Uterine smooth muscle cell (primary cell): Measurements from ENCODE around the gene HOXA11. TPM values are rescaled to one million over a fixed set of nuclear protein-coding genes. Genes with fewer than 3 reads are reported as not detected.

ENCODE experiments used
- total RNA-seq: library from RNA; depleted of rRNA; stranded (reverse); fragments of >200 nt; gene quantifications from 2 replicates; pipeline ENCODE4 v1.2.3, GENCODE V29; 2014

HOXA11 gene
- total RNA-seq, result 12.4 and 17.5 TPM in 2 replicates

GRCh38 chr7:27185013-27185853 is at the start of gene HOXA11:
Gene HOXA11 (minus strand): TSS chr7:27185232. CDS start chr7:27185144, 88 bp downstream.

GRCh38 chr7:27199849-27200760 is 15.1 kb upstream of the HOXA11 start, which contains the start of gene HOXA13:
Gene HOXA13 (minus strand): TSS chr7:27200091. CDS start chr7:27200077, 14 bp downstream.

GRCh38 chr7:27173956-27174873 is 10.8 kb downstream of the HOXA11 start, which contains the start of gene HOXA10:
Gene HOXA10 (minus strand): TSS chr7:27174320. CDS start chr7:27174306, 14 bp downstream.

GRCh38 chr7:27165089-27165995 is 19.7 kb downstream of the HOXA11 start, which contains the start of gene HOXA9:
Gene HOXA9 (minus strand): TSS chr7:27165537. CDS start chr7:27165457, 80 bp downstream.

GRCh38 chr7:27156508-27156898 is 28.5 kb downstream of the HOXA11 start, which contains the start of gene HOXA7:
Gene HOXA7 (minus strand): TSS chr7:27156675. CDS start chr7:27156545, 130 bp downstream.

GRCh38 chr7:27151931-27152815 is 32.9 kb downstream of the HOXA11 start, which contains the start of gene HOXA3:
Gene HOXA3 (minus strand): TSS chr7:27152583. CDS start chr7:27110640, 41,943 bp downstream.

GRCh38 chr7:27147199-27148030 is 37.6 kb downstream of the HOXA11 start, which contains the start of gene HOXA6:
Gene HOXA6 (minus strand): TSS chr7:27147774. CDS start chr7:27147749, 25 bp downstream.

GRCh38 chr7:27143023-27143949 is 41.7 kb downstream of the HOXA11 start, which contains the start of gene HOXA5:
Gene HOXA5 (minus strand): TSS chr7:27143681. CDS start chr7:27143607, 74 bp downstream.

Other genes starting within 250 kb of the HOXA11 start
- gene HOXA1, start 89.2 kb downstream of the HOXA11 start, total RNA-seq, result under 0.01 and 0.11 TPM in 2 replicates
- under 0.01 TPM in 1 of 2 replicates, not detected in the other for gene HOXA2, start 82.5 kb downstream of the HOXA11 start, total RNA-seq
- 0.22 and 0.37 TPM in 2 replicates for gene HOXA4, start 54.5 kb downstream of the HOXA11 start, total RNA-seq
- 0.66 and 0.75 TPM in 2 replicates for gene HOXA5, start 41.6 kb downstream of the HOXA11 start, total RNA-seq
- 0.37 and 1.7 TPM in 2 replicates for gene HOXA6, start 37.5 kb downstream of the HOXA11 start, total RNA-seq
- gene HOXA3, start 32.6 kb downstream of the HOXA11 start, total RNA-seq, result under 0.01 and 1.2 TPM in 2 replicates
- gene HOXA7, start 28.6 kb downstream of the HOXA11 start, total RNA-seq, result 0.77 and 1.9 TPM in 2 replicates
- gene HOXA9, start 19.7 kb downstream of the HOXA11 start, total RNA-seq, result 8.6 and 13.6 TPM in 2 replicates
- gene HOXA10, start 10.9 kb downstream of the HOXA11 start, total RNA-seq, result 12.6 and 14.5 TPM in 2 replicates
- gene HOXA13, start 14.9 kb upstream of the HOXA11 start, total RNA-seq, result 14.9 and 17.6 TPM in 2 replicates
- gene EVX1, start 57.6 kb upstream of the HOXA11 start, total RNA-seq, result under 0.01 TPM in 1 of 2 replicates, not detected in the other